HG02852 (cell line): ENCODE data around the gene ABHD11.

ENCODE experiments used
- ATAC-seq: cut with Tn5 transposase; IDR thresholded peaks from one replicate; pipeline ENCODE4 v1.9.1; 2021; ENCODE audit warnings: mild to moderate bottlenecking, moderate library complexity; ENCODE audit not compliant: unreplicated experiment

Gene ABHD11

GRCh38 chr7:73702665-73703064 lies 35.9 kb downstream of the ABHD11 start:
- no peak for ATAC-seq

- ATAC-seq = no peak
These were observed 36.4 kb downstream of the ABHD11 start for GRCh38 chr7:73702226-73702625.

GRCh38 chr7:73701357-73701995 lies 37.1 kb downstream of the ABHD11 start:
- ATAC-seq = no peak

GRCh38 chr7:73700581-73701134 lies 37.9 kb downstream of the ABHD11 start:
- no peak for ATAC-seq

GRCh38 chr7:73700069-73700423 lies 38.6 kb downstream of the ABHD11 start:
- no peak for ATAC-seq

- no peak for ATAC-seq
These were observed 39.1 kb downstream of the ABHD11 start for GRCh38 chr7:73699370-73700068.

- no peak for ATAC-seq
These were observed 40.2 kb downstream of the ABHD11 start for GRCh38 chr7:73698410-73698809.

GRCh38 chr7:73696372-73696771 lies 42.2 kb downstream of the ABHD11 start:
- no peak for ATAC-seq

- ATAC-seq = no peak
These were observed 48.0 kb downstream of the ABHD11 start for GRCh38 chr7:73690646-73691045.

GRCh38 chr7:73688288-73688687 lies 50.3 kb downstream of the ABHD11 start:
- ATAC-seq = no peak
